ENCODE results near the gene UBASH3A.

The UBASH3A gene

GRCh38 chr21:42447182-42447581 is 43.5 kb downstream of the UBASH3A start:
- DNase-seq (ENCODE audit: low read depth in 1 of 2, low spot score in 1 of 2), result no peak

DNA sequence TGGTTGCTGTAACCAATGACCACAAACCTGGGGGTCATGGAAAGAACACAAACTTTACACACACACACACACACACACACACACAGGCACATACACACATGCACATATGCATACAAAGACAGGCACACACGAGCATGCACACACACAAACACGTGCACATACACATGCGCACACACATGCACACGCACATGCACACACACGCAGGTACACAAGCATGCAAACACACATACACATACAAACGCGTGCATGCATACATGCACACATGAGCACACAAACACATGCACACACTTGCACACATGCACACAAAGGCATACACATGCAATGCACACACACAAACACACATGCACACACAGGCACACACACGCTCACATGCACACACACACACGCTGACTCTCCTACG is 44.0 kb downstream of the UBASH3A start:
- no peak for DNase-seq (ENCODE audit: low read depth in 1 of 2, low spot score in 1 of 2)

DNA sequence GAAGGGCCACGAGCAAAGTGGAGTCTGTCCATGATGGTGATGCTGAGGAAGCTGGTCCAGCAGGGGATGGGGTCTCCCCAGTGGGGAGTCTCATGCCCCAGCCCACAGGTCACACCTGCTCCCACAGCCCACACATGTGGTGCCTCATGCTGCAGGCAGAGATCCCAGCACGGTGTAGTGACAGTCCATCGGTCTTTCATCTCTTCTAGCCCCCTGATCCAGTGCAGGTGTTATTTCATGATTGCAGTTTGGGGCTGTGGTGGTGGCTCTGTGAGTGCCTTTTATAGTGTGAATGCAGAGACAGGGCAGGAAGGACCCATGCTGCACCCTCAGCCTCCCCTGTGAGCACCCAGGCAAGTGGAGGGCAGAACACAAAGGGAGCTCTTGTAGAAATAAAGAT is 45.0 kb downstream of the UBASH3A start:
- DNase-seq (ENCODE audit: low read depth in 1 of 2, low spot score in 1 of 2), result no peak

GRCh38 chr21:42451941-42452340 is 48.2 kb downstream of the UBASH3A start:
- no peak for DNase-seq (ENCODE audit: low read depth in 1 of 2, low spot score in 1 of 2)

DNA sequence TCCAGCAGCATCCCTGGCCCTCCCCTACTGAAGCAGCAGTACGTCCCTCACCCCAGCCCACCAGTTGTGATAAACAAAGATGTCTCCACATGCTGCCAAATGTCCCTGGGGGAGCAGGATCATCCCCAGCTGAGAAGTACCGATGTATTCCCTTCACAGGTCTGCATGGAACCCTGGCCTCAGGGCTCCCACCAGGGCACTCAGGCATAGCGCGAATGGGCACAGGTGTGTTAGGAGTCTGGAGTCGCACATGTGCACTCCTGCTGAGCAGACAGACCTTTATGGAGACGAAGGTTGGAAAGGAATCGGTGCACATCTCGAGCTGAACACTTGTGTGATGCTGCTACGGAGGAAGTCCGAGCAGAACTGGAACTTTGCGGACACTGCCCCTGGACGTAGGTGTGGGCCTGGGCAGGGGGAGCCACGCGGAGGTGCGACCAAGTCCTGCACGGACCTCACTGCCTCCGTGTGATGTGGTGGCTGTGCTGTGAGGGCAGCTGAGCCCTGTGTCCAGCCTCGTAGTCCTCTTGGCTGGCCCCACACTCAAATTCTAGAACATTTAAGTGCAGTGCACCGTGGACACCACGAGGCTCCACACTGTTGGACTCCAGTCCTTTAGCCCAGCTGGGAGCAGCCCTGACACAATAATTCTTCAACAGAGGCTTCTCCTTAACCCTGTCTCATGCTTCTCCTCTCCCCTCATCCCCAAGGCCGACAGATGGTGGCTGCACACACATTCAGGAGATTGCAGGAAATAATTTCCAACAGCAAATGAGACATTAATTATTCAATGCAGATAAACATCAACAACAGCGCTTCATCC is 48.9 kb downstream of the UBASH3A start:
- DNase-seq (ENCODE audit: low read depth in 1 of 2, low spot score in 1 of 2), result no peak

DNA sequence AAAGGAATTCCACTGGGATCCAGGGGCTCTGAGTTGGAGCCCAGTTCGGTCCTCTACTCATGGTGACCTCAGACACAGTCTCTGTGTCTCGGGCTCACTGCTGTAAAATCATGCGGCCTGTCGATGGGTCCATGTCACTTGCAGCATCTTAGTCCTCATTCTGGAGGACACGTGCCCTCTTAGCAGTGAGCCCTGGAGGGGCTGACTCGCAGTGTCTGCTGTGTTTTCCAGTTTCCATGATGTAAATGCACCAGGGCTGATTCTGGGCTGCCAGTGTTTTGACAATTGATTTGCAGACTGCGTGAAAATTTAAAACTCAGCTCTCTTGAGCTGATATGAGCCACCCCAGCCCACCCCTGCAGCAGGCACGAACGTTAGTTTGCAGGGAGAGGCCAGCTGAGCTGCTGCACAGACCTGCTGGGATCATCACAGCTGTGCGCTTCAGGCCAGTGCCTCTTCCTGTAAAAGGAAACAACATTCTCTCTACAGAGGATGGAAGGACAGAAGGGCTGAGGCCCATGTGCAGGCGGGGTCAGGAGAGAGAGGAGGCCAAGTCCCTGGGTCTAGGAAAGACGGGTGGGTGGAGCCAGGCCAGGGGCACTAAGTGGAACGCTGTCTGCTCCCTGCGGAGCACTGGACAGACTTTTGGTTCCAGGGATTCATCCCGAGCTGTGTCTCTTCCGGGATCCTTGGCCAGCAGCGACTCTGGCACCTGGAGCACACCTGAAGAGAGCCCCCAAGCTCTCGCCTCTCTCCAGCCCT is 49.7 kb downstream of the UBASH3A start:
- DNase-seq (ENCODE audit: low read depth in 1 of 2, low spot score in 1 of 2), result no peak

DNA sequence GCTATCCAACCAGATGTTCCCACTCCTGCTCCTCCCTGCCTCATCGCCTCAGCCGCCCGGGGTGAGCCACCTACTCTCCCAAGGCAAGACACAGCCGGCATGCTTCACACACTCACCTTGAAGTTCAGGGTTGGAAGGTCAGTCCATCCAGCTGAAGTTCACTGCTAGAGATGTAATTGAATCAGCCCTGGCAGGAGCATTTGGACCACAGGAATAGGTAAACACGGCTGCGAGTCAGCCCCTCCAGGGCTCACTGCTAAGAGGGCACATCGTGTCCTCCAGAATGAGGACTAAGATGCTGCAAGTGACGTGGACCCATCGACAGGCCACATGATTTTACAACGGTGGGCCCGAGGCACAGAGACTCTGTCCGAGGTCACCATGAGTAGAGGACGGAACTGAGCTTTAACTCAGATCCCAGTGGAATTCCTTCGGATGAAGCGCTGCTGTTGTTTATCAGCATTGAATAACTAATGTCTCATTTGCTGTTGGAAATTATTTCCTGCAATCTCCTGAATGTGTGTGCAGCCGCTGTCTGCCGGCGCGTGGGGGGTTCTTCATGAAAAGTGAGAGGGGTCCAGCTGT is 50.4 kb downstream of the UBASH3A start:
- DNase-seq (ENCODE audit: low read depth in 1 of 2, low spot score in 1 of 2), result no peak

DNA sequence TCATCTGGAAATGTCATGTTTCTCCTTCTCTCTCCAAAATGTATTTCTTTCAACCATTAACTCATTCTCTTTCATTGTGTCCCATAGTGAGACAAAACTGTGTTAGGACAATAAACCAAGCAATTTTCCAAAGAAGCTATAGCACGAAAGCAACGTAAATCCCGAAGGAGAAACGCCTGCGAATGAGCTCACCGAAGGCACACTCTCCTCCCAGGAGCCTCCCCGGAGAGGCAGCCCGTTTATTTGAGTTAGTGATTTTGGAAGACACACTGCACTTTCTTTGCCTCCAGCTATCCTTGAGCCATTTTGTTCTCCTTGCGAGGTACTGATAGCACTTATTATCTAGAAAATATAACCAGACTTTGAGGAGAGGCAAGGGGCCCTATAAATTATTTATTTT is 51.1 kb downstream of the UBASH3A start:
- no peak for DNase-seq (ENCODE audit: low read depth in 1 of 2, low spot score in 1 of 2)

DNA sequence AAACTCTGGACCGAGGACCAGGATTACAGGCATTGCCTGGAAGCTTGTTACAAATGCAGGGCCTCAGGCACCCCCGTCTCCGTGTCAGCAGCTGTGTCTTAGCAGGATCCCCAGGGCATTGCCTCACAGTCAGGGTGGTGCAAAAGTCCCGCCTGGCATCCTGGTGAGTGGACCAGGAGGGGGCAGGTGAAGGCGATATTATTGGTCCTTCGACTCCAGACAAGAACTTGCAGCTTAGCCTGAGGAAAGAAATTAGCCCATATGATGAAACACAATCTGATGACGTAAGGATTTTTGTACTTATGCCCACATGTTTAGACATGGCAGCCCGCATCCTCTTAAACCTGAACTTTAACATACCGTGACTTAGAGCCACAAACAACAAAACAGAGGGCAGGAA is 51.5 kb downstream of the UBASH3A start:
- no peak for DNase-seq (ENCODE audit: low read depth in 1 of 2, low spot score in 1 of 2)

- no peak for DNase-seq (ENCODE audit: low read depth in 1 of 2, low spot score in 1 of 2)
Measured at GRCh38 chr21:42455754-42456440, 52.2 kb downstream of the UBASH3A start.

- DNase-seq (ENCODE audit: low read depth in 1 of 2, low spot score in 1 of 2), result no peak
Measured at GRCh38 chr21:42456457-42456856, 52.8 kb downstream of the UBASH3A start.

GRCh38 chr21:42459082-42459460 is 55.4 kb downstream of the UBASH3A start:
- DNase-seq (ENCODE audit: low read depth in 1 of 2, low spot score in 1 of 2), result no peak

DNA sequence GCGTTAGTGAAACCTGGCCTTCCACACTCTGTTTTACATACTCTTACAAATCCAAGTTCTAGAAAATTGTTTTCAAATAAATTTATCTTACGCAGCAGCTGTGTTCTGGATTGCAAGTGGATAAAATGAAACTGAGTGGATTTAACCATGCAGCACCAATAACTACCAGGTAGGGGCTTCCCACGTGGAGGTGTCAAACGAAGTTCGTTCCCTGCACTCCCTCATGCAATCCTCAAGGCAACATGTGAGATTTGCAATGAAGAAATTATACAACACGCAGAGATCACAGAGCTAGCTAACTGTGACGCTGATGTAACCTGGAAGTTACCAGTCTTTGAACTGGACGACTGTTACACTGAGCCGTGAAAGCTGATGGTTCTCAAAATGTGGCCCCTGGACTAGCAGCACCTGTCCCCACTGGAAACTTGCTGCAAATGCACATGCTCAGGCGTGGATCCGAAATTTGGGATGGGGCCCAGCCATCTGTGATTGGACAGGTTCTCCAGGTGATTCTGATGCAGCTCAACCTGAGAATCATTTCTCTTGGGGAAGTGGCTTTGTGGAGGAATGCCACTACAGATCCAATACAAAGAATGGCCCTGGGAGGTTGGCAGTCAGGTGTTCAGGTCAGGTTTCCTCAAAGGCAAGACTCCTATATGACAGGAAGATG is 56.0 kb downstream of the UBASH3A start:
- DNase-seq (ENCODE audit: low read depth in 1 of 2, low spot score in 1 of 2), result no peak

- DNase-seq (ENCODE audit: low read depth in 1 of 2, low spot score in 1 of 2), result no peak
Measured at GRCh38 chr21:42460391-42461184, 56.9 kb downstream of the UBASH3A start.

- DNase-seq (ENCODE audit: low read depth in 1 of 2, low spot score in 1 of 2), result no peak
Measured at GRCh38 chr21:42461185-42461520, 57.5 kb downstream of the UBASH3A start.

GRCh38 chr21:42461881-42462877 is 58.5 kb downstream of the UBASH3A start:
- DNase-seq (ENCODE audit: low read depth in 1 of 2, low spot score in 1 of 2), result no peak

DNA sequence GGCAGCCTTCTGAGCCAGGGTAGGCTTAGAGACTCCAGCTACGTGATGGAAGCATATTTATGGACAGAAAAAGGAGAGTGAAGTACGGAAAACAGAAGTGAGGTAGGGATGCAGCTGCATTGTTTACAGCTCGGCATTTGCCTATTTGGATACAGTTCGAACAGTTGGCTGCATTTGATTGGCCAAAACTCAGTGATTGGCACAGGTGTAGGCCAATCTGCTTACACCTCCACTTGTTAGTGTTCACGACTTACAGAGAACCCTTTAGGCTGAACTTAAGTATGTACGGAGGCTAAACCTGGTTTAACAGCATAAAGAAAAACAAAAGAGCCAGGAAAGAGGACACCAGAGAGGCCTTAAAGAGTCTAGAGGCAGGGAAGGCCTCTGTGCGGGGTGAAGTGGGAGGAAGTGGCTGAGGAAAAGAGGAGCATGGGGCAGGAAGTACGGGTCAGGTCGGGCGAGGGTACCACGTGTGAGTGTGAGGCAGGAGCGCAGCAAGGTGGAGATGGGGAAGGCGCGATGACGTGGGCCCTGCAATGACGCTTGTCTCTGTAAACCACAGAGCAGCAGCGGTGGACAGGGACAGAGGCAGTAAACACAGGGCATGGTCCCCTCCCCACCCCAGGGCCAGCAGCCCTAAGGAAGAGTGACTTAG is 60.3 kb downstream of the UBASH3A start:
- DNase-seq (ENCODE audit: low read depth in 1 of 2, low spot score in 1 of 2), result peak; percentile 17 to 46

DNA sequence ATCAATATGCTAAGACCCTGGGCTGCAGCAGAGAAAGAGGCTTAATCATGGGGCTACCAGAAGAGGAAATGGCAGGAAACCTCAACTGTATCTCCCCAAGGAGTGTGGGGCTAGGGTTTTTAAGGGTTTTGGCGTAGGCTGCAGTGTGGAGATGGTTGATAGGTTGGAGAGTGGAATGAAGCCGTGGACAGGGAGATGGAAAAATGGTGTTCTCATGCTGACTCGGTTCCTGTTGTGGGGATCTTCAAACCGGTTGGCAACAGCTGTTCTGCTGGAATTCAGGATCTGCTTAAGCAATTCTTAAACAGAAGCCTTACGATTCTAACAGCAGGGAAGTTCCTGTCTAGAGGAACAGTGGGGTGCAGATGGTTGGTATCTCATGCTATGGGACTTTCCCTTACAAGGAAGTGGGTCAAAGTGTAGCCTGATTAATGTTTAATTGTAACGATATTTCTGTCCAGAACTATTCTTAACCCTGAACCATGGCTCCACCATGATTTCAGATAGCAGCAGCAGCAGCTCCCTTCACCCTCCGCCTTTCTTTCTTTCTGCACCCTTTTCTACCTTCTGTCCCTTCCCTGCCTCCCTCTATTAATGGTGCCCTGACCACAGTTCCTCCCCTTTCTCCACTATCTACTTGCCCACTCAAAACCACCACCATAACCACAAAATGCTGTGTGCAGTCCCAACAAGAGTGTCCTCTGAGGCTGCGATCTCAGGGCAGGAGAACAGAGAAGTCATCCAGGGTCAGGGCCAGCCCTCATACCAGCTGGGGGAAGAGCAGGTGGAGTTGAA is 61.5 kb downstream of the UBASH3A start:
- no peak for DNase-seq (ENCODE audit: low read depth in 1 of 2, low spot score in 1 of 2)
